ENCODE data around the gene PTRH2.

- TF ChIP-seq, protein P1, sequence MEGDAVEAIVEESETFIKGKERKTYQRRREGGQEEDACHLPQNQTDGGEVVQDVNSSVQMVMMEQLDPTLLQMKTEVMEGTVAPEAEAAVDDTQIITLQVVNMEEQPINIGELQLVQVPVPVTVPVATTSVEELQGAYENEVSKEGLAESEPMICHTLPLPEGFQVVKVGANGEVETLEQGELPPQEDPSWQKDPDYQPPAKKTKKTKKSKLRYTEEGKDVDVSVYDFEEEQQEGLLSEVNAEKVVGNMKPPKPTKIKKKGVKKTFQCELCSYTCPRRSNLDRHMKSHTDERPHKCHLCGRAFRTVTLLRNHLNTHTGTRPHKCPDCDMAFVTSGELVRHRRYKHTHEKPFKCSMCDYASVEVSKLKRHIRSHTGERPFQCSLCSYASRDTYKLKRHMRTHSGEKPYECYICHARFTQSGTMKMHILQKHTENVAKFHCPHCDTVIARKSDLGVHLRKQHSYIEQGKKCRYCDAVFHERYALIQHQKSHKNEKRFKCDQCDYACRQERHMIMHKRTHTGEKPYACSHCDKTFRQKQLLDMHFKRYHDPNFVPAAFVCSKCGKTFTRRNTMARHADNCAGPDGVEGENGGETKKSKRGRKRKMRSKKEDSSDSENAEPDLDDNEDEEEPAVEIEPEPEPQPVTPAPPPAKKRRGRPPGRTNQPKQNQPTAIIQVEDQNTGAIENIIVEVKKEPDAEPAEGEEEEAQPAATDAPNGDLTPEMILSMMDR (IDR thresholded peaks at IDR 0.05) = peak; percentile 68 to 76 (median 69)
- peak in 1 of 2 donors; percentile 85 for TF ChIP-seq POLR2AphosphoS5 (IDR thresholded peaks at IDR 0.05; ENCODE audit: insufficient read depth in 1 of 2, low read depth in 1 of 2)
Observed at GRCh38 chr17:59753522-59754467, 46.6 kb upstream of the PTRH2 start.
